Measurements from ENCODE around the gene RGS5. TPM values are rescaled to one million over a fixed set of nuclear protein-coding genes. Genes with fewer than 3 reads are reported as not detected.
A peak's percentile ranks its signal among the peaks of the same experiment; 100 is the strongest.

RGS5 gene
- total and polyA plus RNA-seq, 12 donors, result 56.5 to 660 (median 183) TPM

DNA sequence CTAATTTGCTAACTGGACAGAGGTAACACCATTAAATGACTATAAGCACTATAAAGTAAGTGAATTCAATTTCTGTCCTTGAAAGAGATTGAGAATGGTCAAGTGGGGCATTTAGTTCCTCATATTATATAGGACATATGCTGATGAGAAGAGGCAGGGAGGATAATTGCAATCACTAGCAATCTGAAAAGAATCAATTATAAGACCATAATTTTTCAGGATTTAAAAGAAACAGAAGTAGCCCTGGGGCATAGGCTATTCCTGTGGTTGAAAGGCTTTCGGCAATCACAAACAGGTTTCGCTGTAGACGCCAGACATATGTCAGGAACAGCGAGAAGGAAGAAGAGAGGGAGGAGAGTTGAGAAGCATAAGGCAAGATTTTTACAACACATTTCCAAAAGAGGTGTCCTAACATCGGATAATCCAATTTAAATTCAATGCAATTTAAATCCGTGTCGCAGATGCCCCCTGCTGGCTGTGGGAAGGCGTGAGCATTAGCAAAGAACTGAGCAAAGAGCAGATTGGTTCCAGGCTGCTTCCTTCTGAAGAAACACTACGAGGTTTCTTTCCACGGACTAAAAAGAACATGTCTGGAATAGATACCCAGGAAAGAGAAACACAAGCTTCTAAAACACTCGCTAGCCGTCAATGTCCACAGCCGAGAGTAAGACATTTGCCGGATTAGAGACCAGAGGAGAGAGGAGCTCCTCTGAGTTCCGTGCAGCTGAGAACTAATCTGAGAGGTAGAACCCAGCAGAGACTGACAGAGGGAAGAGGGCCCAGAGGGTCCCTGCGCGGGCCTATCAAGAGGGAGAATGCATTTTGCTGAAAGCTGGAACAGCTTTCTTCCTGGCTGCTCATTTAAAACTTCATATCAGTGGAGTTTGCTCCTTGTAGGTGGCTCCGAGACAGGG is 27.9 kb downstream of the RGS5 start:
- peak; percentile 65 to 91 (median 74) for DNase-seq

DNA sequence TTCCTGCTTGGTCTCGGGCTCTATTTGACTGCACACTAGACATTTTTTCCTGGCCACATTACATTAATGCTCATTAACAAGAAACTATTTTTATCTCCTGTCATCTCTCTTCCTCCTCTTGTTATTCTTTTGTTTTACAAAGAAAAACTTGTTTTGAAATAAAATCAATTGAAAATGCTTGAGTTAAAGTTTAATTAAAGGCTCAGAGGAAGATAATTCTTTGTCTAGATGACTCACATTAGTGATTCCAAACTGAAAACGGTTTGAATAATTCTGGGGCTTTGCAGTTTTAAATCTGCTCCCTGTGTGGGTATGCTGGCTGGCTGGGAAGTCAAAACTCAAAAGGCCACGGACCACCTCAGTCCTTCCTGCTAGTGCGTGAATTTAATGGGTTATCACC is 29.6 kb downstream of the RGS5 start:
- 27 to 38% (median 33%) methylated on average over 4 of the region's 4 CpGs for WGBS, 4 donors
- H3K4me3 ChIP-seq, result no peak overlapping the region
- no peaks in the 10 kb centered on the region for H3K27me3 ChIP-seq
- H3K36me3 ChIP-seq (replicated peaks in 1 of 2), result no peaks in the 10 kb centered on the region
- H3K4me1 ChIP-seq (replicated peaks in 1 of 2), result peaks cover 0 to 29% of the 10 kb centered on the region in 2 donors
- intact Hi-C loops (cut with DNase I), result loop anchor here (5.0 to 10.0 kb wide), 4 partner anchors 101 to 311 kb away; partner anchors contain the start of gene CCDC190 (in 1 of the 2)
- TF ChIP-seq, protein P1, sequence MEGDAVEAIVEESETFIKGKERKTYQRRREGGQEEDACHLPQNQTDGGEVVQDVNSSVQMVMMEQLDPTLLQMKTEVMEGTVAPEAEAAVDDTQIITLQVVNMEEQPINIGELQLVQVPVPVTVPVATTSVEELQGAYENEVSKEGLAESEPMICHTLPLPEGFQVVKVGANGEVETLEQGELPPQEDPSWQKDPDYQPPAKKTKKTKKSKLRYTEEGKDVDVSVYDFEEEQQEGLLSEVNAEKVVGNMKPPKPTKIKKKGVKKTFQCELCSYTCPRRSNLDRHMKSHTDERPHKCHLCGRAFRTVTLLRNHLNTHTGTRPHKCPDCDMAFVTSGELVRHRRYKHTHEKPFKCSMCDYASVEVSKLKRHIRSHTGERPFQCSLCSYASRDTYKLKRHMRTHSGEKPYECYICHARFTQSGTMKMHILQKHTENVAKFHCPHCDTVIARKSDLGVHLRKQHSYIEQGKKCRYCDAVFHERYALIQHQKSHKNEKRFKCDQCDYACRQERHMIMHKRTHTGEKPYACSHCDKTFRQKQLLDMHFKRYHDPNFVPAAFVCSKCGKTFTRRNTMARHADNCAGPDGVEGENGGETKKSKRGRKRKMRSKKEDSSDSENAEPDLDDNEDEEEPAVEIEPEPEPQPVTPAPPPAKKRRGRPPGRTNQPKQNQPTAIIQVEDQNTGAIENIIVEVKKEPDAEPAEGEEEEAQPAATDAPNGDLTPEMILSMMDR (IDR thresholded peaks at IDR 0.05), result no peak
- H3K27ac ChIP-seq, result peak overlapping the region in 2 of 5 donors; percentile 27 to 41
- DNase-seq, result no peak
- no peaks in the 10 kb centered on the region for H3K9me3 ChIP-seq (replicated peaks in 1 of 3)

More for the DNA sequence above, 27.9 kb downstream of the RGS5 start:
- intact Hi-C loops (cut with DNase I), result loop anchor here (5.0 to 10.0 kb wide), 4 partner anchors 102 to 312 kb away; partner anchors contain the start of gene CCDC190 (in 1 of the 2)
- Histone ChIP-seq H3K36me3 (replicated peaks in 1 of 2) (no peaks in the 10 kb centered on the region), H3K9me3 (replicated peaks in 1 of 3) (no peaks in the 10 kb centered on the region), H3K27me3 (no peaks in the 10 kb centered on the region), H3K27ac (peak overlapping the region in 1 of 5 donors; percentile 29), H3K4me3 (no peak overlapping the region), H3K4me1 (replicated peaks in 1 of 2) (peaks cover 0 to 23% of the 10 kb centered on the region in 2 donors)
- WGBS, 4 donors, result 34 to 37% (median 36%) methylated on average over 18 of the region's 18 CpGs
- TF ChIP-seq, protein P1 (IDR thresholded peaks at IDR 0.05), result peak; percentile 73 to 93 (median 86)
- no peak for TF ChIP-seq POLR2A (IDR thresholded peaks at IDR 0.05)

DNA sequence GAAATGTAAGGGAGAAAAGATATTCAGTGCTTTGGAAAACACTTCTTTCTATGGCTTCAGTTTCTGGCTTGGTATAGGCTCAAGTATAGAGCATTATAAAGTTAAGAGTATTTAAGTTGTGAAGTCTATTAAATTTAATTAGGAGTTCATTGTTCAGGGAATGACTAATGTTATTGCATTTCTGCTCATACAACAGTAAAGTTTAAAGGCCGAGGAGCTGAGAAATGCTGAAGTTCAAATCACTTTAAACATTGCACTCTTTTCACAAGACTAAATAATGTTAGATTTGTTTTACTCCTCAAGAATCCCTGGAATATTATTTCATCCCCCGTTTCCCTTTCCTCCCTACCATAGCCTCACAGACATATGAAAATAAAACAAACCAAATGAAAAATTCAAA is 30.1 kb downstream of the RGS5 start:
- Histone ChIP-seq H3K36me3 (replicated peaks in 1 of 2) (no peaks in the 10 kb centered on the region), H3K4me3 (no peak overlapping the region), H3K4me1 (replicated peaks in 1 of 2) (peaks cover 2 to 34% of the 10 kb centered on the region in 2 donors), H3K27ac (peak overlapping the region in 2 of 5 donors; percentile 21 to 41), H3K27me3 (no peaks in the 10 kb centered on the region), H3K9me3 (replicated peaks in 1 of 3) (no peaks in the 10 kb centered on the region)
- 43 to 57% (median 51%) methylated on average over 2 of the region's 2 CpGs for WGBS, 4 donors
- no peak for TF ChIP-seq POLR2A (IDR thresholded peaks at IDR 0.05)
- TF ChIP-seq, protein P1 (IDR thresholded peaks at IDR 0.05), result no peak
- no peak for DNase-seq
- intact Hi-C loops (cut with DNase I), result loop anchor here (5.0 to 10.0 kb wide), 4 partner anchors 100 to 310 kb away; partner anchors contain the start of gene CCDC190 (in 1 of the 2)

DNA sequence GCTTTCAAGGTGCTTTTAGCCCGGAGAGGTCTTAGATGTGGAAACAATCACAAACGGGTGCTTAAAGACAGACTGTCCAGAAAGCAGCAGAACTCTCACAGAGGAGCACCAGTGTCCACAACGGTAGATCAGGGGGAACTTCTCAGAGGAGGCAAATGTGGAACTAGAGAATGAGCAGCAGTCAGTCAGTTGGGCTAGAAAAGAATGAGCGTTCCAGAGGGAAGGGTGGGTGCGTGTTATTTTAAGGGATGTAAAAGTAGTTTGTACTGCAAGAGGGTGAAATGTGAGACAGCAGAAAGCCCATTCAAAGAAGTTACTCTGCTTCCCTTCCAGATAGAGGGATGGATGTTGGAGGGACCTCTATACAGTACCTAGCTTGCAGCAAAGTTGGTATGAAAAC is 30.9 kb downstream of the RGS5 start:
- H3K27ac ChIP-seq, result peak overlapping the region in 1 of 5 donors; percentile 1
- TF ChIP-seq, protein P1 (IDR thresholded peaks at IDR 0.05), result no peak
- TF ChIP-seq POLR2A (IDR thresholded peaks at IDR 0.05), result no peak
- H3K27me3 ChIP-seq, result no peaks in the 10 kb centered on the region
- peaks cover 7 to 42% of the 10 kb centered on the region in 2 donors for H3K4me1 ChIP-seq (replicated peaks in 1 of 2)
- H3K4me3 ChIP-seq, result no peak overlapping the region
- intact Hi-C loops (cut with DNase I), result loop anchor here (5.0 to 10.0 kb wide), 4 partner anchors 100 to 310 kb away; partner anchors contain the start of gene CCDC190 (in 1 of the 2)
- WGBS, 4 donors, result 58 to 67% (median 66%) methylated on average over 5 of the region's 5 CpGs
- H3K36me3 ChIP-seq (replicated peaks in 1 of 2), result no peaks in the 10 kb centered on the region
- no peaks in the 10 kb centered on the region for H3K9me3 ChIP-seq (replicated peaks in 1 of 3)
- no peak for DNase-seq
